ENCODE results near the gene TMTC1.

TMTC1 gene

GRCh38 chr12:29754235-29755189 lies 29.2 kb downstream of the TMTC1 start:
- TF ChIP-seq CTCF (IDR thresholded peaks at IDR 0.05; ENCODE audit: low read depth, low read length), result no peak
- no peak for DNase-seq (ENCODE audit: low read depth, low spot score)
- no peak overlapping the region for H3K4me3 ChIP-seq (ENCODE audit: low read depth, low read length)
- in situ Hi-C loops (cut with HindIII; ENCODE audit: low sequenced_read_pairs), result no loop called here

DNA sequence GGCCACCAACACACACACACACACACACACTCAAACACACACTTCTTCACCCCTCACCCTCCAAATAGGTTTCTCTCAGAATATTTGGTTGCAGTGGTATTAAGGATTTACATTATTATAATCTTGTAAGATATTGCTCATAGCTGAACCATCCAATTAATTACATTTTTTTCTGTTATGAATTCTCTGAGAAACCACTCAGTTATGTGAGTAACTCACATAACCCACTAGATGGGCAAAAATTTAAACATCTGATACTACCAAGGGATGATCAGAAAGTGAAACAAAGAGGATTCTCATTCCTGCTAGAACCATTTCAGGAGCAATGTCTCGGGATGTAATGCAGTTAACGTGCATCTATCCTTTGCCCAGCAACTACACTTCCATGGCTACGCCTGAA lies 31.6 kb downstream of the TMTC1 start:
- DNase-seq (ENCODE audit: low read depth, low spot score), result no peak
- TF ChIP-seq CTCF (IDR thresholded peaks at IDR 0.05; ENCODE audit: low read depth, low read length), result no peak
- in situ Hi-C loops (cut with HindIII; ENCODE audit: low sequenced_read_pairs), result no loop called here
- no peak overlapping the region for H3K4me3 ChIP-seq (ENCODE audit: low read depth, low read length)

DNA sequence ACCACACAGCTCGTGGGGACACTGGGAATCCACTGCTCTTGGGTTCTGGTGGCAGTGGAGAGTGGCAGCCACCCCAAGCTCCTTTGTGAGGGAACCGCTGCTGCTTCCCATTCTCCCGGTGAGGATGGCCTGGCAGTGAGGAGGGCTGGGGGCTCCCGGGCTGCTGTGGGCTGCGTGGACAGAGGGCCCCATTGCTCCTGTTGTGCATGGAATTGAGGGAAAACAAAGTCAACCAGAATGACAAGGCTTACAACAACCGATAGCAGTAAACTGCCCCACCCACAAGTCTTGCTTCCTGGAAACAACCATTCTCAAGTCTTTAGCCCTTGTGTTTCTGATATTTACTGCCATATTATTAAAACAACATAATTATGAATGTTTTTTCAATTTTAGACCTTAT lies 32.1 kb downstream of the TMTC1 start:
- no peak overlapping the region for H3K4me3 ChIP-seq (ENCODE audit: low read depth, low read length)
- no peak for TF ChIP-seq CTCF (IDR thresholded peaks at IDR 0.05; ENCODE audit: low read depth, low read length)
- DNase-seq (ENCODE audit: low read depth, low spot score), result no peak
- in situ Hi-C loops (cut with HindIII; ENCODE audit: low sequenced_read_pairs), result no loop called here

GRCh38 chr12:29750928-29751220 lies 32.9 kb downstream of the TMTC1 start:
- DNase-seq (ENCODE audit: low read depth, low spot score), result no peak
- in situ Hi-C loops (cut with HindIII; ENCODE audit: low sequenced_read_pairs), result no loop called here
- no peak overlapping the region for H3K4me3 ChIP-seq (ENCODE audit: low read depth, low read length)
- no peak for TF ChIP-seq CTCF (IDR thresholded peaks at IDR 0.05; ENCODE audit: low read depth, low read length)

- TF ChIP-seq CTCF (IDR thresholded peaks at IDR 0.05; ENCODE audit: low read depth, low read length), result no peak
- in situ Hi-C loops (cut with HindIII; ENCODE audit: low sequenced_read_pairs), result no loop called here
- peak; percentile 53 for DNase-seq (ENCODE audit: low read depth, low spot score)
- H3K4me3 ChIP-seq (ENCODE audit: low read depth, low read length), result no peak overlapping the region
Observed at GRCh38 chr12:29750131-29750927, 33.4 kb downstream of the TMTC1 start.

GRCh38 chr12:29744365-29744764 lies 39.4 kb downstream of the TMTC1 start:
- in situ Hi-C loops (cut with HindIII; ENCODE audit: low sequenced_read_pairs), result no loop called here
- TF ChIP-seq CTCF (IDR thresholded peaks at IDR 0.05; ENCODE audit: low read depth, low read length), result no peak
- no peak for DNase-seq (ENCODE audit: low read depth, low spot score)
- no peak overlapping the region for H3K4me3 ChIP-seq (ENCODE audit: low read depth, low read length)
